Right ventricle myocardium inferior (tissue), 1 donor: ENCODE measurements around the gene RBM8A. TPM values are rescaled to one million over a fixed set of nuclear protein-coding genes. Genes with fewer than 3 reads are reported as not detected.

Experiments
- ATAC-seq: fragments of 200-7000 bp; cut with Tn5 transposase; one replicate; pipeline ENCODE4 v1.9.1; 2020; ENCODE audit warnings: mild to moderate bottlenecking, moderate library complexity
- DNase-seq: peaks from one replicate; pipeline ENCODE4 v3.0.0; 2021; ENCODE audit errors: missing footprints
- intact Hi-C: fragments of 100-400 bp; cut with DNase I; formaldehyde crosslinking; loops from one replicate; pipeline ENCODE4 v1.11.0; 2022
- total RNA-seq: library from RNA; stranded (reverse); fragmentation: NEBNext Ultra II Directional; extraction: Animal tissue kit (Norgen Biotek cat#: 25700); gene quantifications from one replicate; pipeline ENCODE4 v1.2.1, GENCODE V29; 2021
- donor health status: DM: no; HTN: yes; CAD: no; lungs with severe emphysema.

RBM8A gene
- total RNA-seq, 1 donor from 2014 or later, result 63.6 TPM

DNA sequence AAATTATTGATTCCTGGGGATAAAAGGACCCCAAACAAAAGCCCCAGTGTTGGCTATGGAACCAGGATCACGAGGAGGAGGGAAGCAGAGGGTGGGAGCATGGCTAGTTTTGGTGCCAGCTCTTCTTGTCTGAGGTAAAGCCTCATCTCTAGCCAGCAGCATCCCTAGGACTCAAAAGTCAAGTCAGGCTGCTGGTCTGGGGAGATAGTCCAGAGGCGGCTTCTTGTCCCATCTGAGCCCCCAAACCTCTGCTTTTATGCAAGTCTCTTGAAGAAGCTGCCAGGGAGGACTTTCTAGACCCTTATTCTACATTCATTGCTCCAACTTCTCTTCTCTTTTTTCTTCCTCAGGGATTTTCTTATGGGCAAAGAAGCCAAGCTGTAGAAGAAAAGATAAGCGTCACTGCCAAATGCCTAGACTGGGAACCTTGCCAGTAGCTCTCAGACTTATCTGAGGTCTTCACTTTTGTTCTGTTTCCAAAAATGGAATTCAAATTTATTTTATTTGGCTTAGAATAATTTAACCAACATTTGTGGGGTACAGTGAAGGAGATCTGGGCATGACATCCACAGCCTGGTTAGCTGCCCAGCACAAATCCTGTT is 34.7 kb downstream of the RBM8A start:
- DNase-seq (no peak), ATAC-seq (no peak)
- intact Hi-C loops, result loop anchor here (1.0 to 5.0 kb wide), 3 partner anchors 16 to 120 kb away; partner anchors contain the start of gene RBM8A

DNA sequence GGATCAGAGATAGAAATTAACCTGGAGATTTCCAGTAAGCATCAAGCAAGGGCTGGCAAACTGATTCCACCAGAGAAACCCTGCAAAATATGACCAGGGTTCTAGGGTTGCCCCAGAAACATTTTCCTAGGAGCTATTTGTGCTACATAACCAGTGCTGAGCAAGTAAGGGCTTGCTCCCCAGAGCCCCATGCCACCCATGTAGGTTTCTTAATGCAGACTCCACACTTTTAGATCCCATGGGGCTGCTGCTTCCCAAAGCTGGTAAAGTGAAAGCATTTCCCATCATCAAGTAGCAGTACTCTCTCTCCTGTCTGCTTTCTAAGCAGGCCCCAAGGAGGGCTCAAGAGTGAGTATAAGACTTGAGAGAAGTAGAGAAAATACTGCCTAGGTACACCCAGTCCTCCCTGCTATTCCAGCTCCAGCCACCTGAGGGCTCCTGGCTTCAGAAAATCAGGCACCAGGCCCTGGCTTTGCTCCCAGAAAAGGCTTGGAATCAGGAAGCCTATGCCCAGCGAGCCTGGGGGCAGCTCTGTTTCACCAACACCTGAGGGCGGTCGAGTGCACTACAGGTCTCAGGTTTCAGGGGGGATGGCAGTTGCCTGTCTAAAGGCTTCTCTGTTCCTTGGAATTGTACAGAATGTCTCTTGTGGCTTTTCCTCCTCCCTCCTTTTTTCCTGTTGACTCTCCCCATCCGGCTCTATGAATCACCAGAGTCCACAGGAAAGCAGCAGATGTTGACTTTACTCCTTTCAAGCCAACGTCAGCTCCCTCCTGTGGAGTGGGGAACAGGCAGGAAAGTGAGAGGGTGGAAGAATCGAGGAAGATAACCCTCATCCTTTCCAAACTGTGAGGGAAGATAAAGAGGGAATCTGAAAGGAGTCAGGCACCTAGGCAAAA is 35.4 kb downstream of the RBM8A start:
- ATAC-seq (peak; percentile 91), DNase-seq (peak; percentile 88)
- intact Hi-C loops, result loop anchor here (1.0 to 5.0 kb wide), 4 partner anchors 16 to 121 kb away; partner anchors contain the start of genes PIAS3 and RBM8A

DNA sequence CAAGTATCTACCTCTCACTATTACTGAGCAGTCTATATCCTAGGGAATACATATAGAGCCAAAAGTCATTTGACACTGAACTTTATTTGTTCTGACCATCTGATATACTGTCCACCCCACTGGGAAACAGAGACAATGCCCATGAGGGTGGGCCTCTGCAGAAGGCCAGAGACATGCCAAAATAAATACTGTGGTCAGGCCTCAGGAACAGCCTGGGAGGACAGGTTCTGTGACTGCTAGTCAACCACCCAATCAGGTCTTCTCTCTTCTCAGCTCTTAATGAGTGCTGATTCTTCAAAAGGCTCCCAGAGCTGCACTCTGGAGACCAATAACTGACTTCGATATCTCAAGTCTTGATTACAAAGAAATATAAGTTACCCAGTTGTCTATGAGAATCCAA is 36.1 kb downstream of the RBM8A start:
- intact Hi-C loops, result loop anchor here (2.0 to 5.0 kb wide), 2 partner anchors 32 to 36 kb away; partner anchors contain the start of genes PIAS3 and RBM8A
- no peak for ATAC-seq

DNA sequence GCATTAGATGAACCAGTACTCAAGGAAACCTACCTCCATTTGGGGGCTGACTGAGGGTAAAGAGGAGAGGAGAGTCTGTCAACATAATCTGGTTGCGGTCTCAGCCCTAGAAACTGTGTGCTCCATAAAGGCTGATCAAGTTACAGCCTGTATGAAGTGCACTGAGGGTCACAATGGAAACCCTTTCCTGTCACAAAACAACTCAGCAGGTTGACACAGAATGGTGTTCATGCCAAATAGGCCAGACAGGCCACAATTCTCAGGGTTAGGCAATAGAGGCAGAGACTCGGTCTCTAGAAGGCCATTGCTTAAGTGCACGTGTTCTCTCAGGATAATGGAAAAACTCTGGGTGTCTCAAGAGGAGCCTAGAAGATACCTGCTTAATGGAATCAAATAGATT is 37.6 kb downstream of the RBM8A start:
- intact Hi-C loops, result loop anchor here (2.0 to 5.0 kb wide), 2 partner anchors 31 to 38 kb away; partner anchors contain the start of genes PIAS3 and RBM8A
- ATAC-seq (no peak), DNase-seq (no peak)

More for the DNA sequence above, 36.1 kb downstream of the RBM8A start:
- DNase-seq, result no peak

DNA sequence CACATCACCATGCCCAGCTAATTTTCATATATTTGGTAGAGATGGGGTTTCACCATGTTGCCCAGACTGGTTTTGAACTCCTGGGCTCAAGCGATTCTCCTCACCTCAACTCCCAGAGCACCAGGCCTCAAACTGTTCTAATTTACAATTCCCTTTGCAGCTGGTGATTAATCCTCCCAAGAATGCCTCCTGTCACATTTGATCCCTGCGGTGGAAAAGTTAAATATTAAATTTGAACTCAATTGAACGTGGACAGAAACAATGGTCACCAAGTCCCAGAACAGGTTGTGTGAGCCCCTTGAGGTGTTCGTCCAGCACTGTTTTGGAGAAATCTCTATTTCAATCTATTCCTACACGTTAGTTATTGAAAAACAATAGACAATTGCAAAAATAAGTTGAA is 39.7 kb downstream of the RBM8A start:
- DNase-seq (no peak), ATAC-seq (no peak)
- intact Hi-C loops, result no loop called here

DNA sequence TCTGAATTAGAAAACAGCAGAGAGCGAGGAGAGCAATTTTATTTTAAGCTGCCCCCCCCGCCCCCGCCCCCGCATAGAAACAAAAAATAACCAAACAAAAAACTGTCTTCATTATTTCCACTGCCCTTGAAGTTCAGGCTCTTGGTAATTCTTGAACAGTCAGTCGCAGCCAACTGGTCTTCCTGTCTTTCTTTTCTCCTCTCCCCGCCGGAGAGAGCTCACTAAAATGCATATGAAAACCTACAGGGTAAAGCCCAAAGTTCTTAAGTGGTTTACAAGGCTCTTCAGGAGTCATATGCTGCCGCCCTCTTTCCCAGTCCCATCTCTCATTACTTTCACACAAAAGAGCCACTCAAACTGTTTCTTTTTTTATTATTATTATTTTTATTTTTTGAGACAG is 40.5 kb downstream of the RBM8A start:
- no peak for DNase-seq
- ATAC-seq, result no peak
- intact Hi-C loops, result no loop called here

DNA sequence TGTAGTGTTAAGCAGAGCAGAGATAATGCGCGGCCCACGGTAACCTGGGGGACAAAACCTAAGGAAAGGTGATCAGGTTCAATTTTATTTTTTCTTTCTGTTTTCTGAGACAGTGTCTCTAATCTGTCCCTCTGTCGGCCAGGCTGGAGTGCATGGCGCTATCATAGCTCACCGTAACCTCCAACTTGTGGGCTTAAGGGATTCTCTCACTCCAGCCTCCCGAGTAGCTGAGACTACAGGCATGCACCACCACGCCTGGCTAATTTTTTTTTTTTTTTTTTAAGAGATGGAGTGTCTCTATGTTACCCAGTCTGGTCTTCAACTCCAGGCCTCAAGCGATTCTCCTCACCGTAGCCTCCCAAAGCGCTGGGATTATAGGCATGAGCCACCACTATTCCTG is 40.9 kb downstream of the RBM8A start:
- DNase-seq (no peak), ATAC-seq (peak; percentile 29)
- intact Hi-C loops, result no loop called here

DNA sequence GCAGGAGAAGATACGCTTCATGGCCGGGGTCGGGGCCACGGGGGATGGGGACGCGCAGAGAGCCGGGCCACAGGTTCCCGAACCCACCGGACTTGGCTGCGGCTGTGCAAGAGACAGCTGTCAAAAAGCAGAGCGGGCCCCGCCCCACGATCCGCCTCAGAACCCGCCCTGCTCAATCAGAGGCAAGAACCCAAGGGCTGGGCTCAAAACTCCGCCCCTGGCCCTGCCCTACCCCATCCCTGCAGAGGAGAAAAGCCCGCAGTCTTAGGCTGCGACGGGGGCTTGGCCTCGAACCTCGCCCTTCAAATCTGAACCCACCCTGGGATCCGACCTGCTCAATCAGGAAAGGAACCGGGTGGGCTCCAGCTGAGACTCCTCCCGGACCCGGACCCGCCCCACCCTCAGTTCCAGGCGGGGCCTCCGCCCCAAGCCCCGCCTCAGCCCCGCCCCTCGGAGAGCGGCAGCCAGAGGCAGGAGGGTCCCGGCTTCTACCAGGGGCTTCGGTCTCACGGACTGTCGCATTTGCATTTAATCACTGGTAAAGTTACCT is 41.5 kb downstream of the RBM8A start, which contains the start of gene ANKRD35:
Gene ANKRD35 (minus strand): TSS at position 129 of the 550 bp plus-strand sequence. CDS start 108 bp downstream, at position 21.
- intact Hi-C loops, result no loop called here
- ATAC-seq, result peak; percentile 93
- peak; percentile 95 for DNase-seq

DNA sequence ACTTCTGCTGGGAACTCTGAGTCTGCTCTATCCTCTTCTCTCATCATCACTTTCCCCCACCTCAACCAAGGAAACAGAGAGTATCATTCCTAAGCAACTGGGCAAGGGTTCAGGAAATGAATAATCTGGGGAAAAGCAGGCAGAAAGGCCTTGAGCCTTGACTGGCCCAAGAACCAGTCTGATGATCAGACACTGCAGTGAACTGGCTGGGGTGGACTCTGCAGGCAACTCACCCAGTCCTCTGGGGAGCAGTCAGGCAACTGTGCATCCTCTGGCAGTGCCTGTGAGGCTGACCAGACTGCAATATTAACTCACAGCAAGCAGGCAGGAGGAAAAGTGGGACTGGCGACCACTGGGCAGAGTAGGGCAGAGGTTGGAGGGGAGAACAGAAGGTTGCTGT is 42.6 kb downstream of the RBM8A start:
- DNase-seq (no peak), ATAC-seq (no peak)
- intact Hi-C loops, result no loop called here

DNA sequence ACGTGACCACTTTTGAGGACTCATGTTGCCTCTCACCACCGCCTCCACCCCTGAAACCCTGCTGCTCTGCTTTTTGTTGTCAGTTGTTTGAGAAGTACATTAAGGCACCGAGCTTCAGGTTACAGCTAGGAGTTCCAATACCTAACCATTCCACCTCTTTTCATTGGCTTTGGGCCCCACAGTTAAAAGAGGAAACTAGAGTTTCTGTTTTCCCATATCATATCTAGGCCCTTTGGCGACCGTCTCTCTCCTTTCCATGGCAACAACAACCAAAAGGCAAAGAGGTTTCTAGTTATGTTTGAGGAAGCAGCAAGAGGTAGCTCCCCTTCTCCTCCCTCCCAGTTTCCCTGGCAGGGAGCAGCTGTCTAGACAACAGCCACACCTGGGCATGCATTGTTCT is 47.5 kb downstream of the RBM8A start:
- intact Hi-C loops, result no loop called here
- DNase-seq (no peak), ATAC-seq (no peak)

DNA sequence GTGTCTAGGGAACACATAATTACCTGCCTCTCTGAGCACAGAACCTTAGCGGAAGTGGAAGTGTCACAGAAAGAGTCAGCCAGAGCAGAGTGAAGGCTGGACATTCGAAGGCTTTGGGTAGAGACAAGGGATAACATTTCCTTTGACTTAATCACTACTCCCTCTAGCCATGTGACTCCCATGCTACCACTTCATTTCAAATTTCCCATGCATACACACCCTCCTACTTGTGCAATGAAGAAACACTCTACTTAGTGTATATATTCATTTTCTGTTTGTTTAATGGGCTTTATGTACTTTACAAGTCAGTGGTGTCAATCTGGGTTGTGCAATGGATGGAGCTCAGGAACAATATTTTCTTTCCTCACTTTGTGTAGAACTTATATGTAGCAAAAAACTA is 48.6 kb downstream of the RBM8A start:
- ATAC-seq (no peak), DNase-seq (no peak)
- intact Hi-C loops, result no loop called here

DNA sequence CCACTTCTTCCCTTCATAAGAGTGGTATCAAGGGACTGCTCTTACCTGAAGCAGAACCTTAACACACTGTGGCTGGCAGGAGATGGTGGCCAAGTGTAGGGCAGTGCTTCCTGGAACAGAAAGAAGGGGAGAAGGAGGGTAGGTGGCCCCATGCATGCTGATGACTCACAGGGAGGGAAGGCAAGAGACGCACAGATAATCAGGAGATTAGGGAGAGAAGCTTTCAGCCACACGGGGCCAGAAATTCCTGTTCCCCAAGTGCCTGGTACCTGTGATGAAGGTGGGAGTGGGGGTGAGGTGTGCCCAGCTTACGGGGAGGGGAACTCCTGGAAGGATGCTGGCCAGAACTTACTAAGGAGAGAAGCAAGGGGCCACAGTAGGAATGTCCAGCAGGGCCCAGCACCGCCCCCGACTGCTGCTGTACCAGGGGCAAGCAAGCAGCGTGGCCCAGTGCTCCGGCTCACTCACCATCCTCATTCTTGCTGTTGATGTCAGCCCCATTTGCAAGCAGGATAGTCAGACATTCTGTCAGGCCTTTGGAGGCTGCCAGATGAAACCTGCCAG is 49.3 kb downstream of the RBM8A start:
- no peak for ATAC-seq
- no peak for DNase-seq
- intact Hi-C loops, result no loop called here

DNA sequence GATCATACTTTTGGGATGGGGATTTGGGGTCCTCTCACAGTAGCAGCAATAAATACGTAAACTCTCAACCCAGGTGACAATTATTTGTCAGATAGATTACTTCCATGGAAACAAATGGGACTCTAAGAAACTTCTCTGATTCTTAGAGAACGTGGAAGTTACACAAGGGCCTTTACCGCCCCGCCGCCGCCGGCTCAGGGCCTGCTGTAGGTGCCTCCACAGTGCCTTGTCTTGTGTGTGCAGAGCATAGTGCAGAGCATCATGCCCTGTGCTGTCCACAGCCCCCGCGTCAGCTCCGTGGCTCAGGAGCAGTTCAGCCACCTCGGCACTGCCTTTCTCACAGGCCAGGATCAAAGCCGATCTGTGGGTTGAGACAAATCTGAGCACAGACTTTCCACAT is 52.6 kb downstream of the RBM8A start:
- intact Hi-C loops, result no loop called here
- no peak for ATAC-seq
- no peak for DNase-seq

DNA sequence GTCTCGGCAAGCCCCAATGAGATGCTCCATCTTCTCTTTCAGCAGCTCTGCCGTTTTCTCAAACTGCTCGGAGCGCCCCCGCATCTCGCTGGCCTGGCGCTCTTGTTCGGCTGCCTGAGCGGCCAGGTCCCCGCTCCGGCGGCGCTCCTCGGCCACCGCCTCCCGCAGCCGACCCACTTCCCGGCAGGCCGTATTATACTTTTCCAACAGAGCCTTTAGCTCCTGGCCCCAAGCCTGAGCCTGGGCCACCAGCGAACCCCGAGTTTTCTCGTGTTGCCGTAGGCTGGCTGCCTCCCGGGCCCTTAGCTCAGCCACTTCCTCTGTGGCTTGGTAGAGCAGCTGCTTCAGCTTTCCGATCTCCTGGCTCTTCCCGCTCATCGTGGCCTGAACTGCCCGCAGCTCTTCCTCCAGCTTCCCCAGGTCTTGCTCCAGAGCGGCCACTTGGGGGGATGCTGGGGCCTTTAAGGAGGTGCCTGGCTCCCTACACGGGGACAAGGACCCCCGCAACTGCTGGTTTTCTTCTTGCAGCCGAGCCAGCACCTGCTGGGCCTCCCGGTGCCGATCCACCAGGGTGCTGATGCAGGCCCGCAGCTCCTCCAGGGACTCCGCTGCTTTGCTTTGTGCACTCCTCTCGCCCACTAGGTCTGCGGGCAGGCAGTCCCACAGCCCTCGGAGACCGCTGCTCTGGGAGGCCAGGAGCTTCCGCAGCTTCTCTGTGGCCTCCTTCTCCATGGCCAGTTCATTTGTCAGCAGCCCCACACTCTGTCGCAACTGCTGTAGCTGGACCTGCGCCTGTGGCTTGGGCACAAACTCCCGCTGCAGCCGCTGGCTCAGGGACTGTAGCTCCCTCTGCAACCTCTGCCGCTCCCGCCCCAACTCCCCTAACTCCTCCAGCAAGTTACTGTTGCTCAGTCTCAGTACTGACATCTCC is 55.0 kb downstream of the RBM8A start:
- ATAC-seq (peak; percentile 87), DNase-seq (peak; percentile 83)
- intact Hi-C loops, result no loop called here
